ENCODE data around the gene BCL2. TPM values are rescaled to one million over a fixed set of nuclear protein-coding genes. Genes with fewer than 3 reads are reported as not detected.

Gene BCL2
- total RNA-seq, 1 experiment from 2014 or later: 1.3 TPM

DNA sequence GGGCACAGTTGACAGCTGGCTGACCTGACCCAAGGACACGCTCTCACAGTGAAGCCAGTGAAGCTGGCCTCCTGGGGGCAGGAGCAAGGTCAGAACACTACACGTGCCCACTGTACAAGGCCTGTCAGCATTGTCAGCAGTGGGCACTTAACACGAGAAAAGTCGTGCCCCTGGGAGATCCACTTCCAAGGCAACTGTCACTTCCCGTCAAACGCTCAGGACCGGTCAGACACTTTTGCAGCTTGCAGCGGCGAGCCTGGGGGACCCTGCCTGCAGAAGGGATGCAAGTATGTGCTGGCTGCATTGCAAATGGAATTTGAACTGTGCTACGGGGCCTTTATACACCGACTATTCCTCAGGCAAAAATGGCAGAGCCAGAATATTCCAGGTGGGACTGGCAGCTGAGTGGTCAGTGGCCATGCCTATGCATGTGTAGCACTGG lies 176.2 kb downstream of the BCL2 start:
- Histone ChIP-seq H3K4ac (ENCODE audit: low read depth, low read length) (no peak overlapping the region), H3K23ac (ENCODE audit: insufficient read length, low read depth, low read length) (no peak overlapping the region)

More for the DNA sequence above, 176.2 kb downstream of the BCL2 start:
- H3K4me3 Mint-ChIP-seq: no peak overlapping the region
- Histone ChIP-seq H3K9me3 (ENCODE audit: control insufficient read depth, low read depth, low read length) (no peaks in the 10 kb centered on the region), H3K4me2 (ENCODE audit: insufficient read depth, insufficient read length, low read length) (no peak overlapping the region), H2BK20ac (ENCODE audit: low read depth, low read length, poor library complexity, severe bottlenecking) (no peak overlapping the region), H3K27ac (ENCODE audit: insufficient read length, low read depth, low read length) (no peak overlapping the region), H3K9ac (ENCODE audit: extremely low read depth, insufficient read length, low read length) (no peak overlapping the region), H3T11ph (ENCODE audit: low read length) (no peak overlapping the region), H4K20me1 (ENCODE audit: control insufficient read depth, insufficient read depth, insufficient read length) (no peaks in the 10 kb centered on the region), H3K14ac (ENCODE audit: insufficient read depth, low read length) (peak overlapping the region; percentile 43; the same call in 1 of the 2 replicates), H2BK15ac (ENCODE audit: low read depth, low read length) (no peak overlapping the region), H3K79me1 (ENCODE audit: insufficient read depth, low read depth, low read length, poor library complexity, severe bottlenecking) (no peaks in the 10 kb centered on the region), H2BK12ac (ENCODE audit: insufficient read length, low read depth, low read length) (no peak overlapping the region), H3K56ac (ENCODE audit: insufficient read length, low read depth, low read length) (no peak overlapping the region), H3K23me2 (ENCODE audit: insufficient read length, low read depth, low read length, poor library complexity, severe bottlenecking) (peaks cover 1% of the 10 kb centered on the region), H2AFZ (ENCODE audit: low read length) (no peak overlapping the region), H4K5ac (ENCODE audit: insufficient read length, low read depth, low read length) (no peak overlapping the region), H3K4me1 (ENCODE audit: insufficient read depth, low read length) (0 out of 2 replicates have a peak, but pooled peaks cover under 1% of the 10 kb centered on the region), H4K91ac (ENCODE audit: insufficient read length, low read depth, low read length) (no peak overlapping the region), H3K79me2 (ENCODE audit: insufficient read depth, low read length) (no peaks in the 10 kb centered on the region), H4K8ac (replicated peaks; ENCODE audit: insufficient read length, low read depth, low read length) (no peak overlapping the region), H2BK120ac (ENCODE audit: low read depth, low read length, poor library complexity, severe bottlenecking) (no peak overlapping the region), H2BK5ac (ENCODE audit: insufficient read length, low read length) (no peak overlapping the region), H3K18ac (ENCODE audit: insufficient read length, low read depth, low read length) (no peak overlapping the region), H3K27me3 (ENCODE audit: insufficient read depth, low read length) (no peaks in the 10 kb centered on the region), H2AK5ac (ENCODE audit: insufficient read length, low read length) (no peak overlapping the region)
- no peak for DNase-seq
- peaks cover 26 to 36% of the 10 kb centered on the region in 2 experiments for H3K4me1 Mint-ChIP-seq
- WGBS (ENCODE audit: extremely low coverage, insufficient read length, low lambda C conversion rate): no CpG with 5 or more reads among the region's 11 CpGs
- H3K36me3 Mint-ChIP-seq (ENCODE audit: insufficient read depth in 1 of 3, low read depth in 3 of 3): no peaks in the 10 kb centered on the region
- no peaks in the 10 kb centered on the region; the same call in 1 of the 2 replicates for H3K27me3 Mint-ChIP-seq (ENCODE audit: low read depth)
- TF ChIP-seq, protein P1, sequence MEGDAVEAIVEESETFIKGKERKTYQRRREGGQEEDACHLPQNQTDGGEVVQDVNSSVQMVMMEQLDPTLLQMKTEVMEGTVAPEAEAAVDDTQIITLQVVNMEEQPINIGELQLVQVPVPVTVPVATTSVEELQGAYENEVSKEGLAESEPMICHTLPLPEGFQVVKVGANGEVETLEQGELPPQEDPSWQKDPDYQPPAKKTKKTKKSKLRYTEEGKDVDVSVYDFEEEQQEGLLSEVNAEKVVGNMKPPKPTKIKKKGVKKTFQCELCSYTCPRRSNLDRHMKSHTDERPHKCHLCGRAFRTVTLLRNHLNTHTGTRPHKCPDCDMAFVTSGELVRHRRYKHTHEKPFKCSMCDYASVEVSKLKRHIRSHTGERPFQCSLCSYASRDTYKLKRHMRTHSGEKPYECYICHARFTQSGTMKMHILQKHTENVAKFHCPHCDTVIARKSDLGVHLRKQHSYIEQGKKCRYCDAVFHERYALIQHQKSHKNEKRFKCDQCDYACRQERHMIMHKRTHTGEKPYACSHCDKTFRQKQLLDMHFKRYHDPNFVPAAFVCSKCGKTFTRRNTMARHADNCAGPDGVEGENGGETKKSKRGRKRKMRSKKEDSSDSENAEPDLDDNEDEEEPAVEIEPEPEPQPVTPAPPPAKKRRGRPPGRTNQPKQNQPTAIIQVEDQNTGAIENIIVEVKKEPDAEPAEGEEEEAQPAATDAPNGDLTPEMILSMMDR (conservative IDR thresholded peaks at IDR 0.05): no peak
- H3K9me3 Mint-ChIP-seq: no peaks in the 10 kb centered on the region; a peak in 1 of 5 replicates
- no peak overlapping the region for H3K27ac Mint-ChIP-seq

Measured in H9 (cell line).